ENCODE data around the gene RNASEL. TPM values are rescaled to one million over a fixed set of nuclear protein-coding genes. Genes with fewer than 3 reads are reported as not detected.

The RNASEL gene
- total and polyA plus RNA-seq, 2 donors (not counting 1 experiment from before 2014, with no cell fraction given) = 6.1 to 9.6 TPM

- Histone ChIP-seq H3K9me3 (ENCODE audit: control insufficient read depth, insufficient read depth, low read depth, low read length) (no peaks in the 10 kb centered on the region), H3K27me3 (ENCODE audit: control insufficient read depth, insufficient read depth, low read length) (peaks cover 1% of the 10 kb centered on the region), H3K9ac (ENCODE audit: insufficient read depth, low read length) (no peak overlapping the region), H3K4me1 (ENCODE audit: control insufficient read depth, extremely low read depth, insufficient read depth, low read length) (no peaks in the 10 kb centered on the region), H3K36me3 (ENCODE audit: control insufficient read depth, insufficient read depth, low read length) (no peaks in the 10 kb centered on the region), H2AFZ (ENCODE audit: low read length) (no peak overlapping the region), H3K4me2 (ENCODE audit: extremely low read depth, insufficient read depth, low read length) (no peak overlapping the region), H4K20me1 (ENCODE audit: control insufficient read depth, extremely low read depth, insufficient read depth, low read length) (no peaks in the 10 kb centered on the region), H3K4me3 (replicated peaks in 1 of 4; ENCODE audit: control extremely low read depth in 1 of 4, insufficient read depth in 1 of 4, low read depth in 3 of 4, low read length in 4 of 4) (no peak overlapping the region), H3K27ac (ENCODE audit: insufficient read depth, low read length) (no peak overlapping the region), H3K79me2 (ENCODE audit: control insufficient read depth, insufficient read depth, low read length) (no peaks in the 10 kb centered on the region)
- TF ChIP-seq EZH2 (IDR thresholded peaks at IDR 0.05; ENCODE audit: low read length, missing control alignments) = no peak
- TF ChIP-seq CTCF (conservative IDR thresholded peaks at IDR 0.05 in 1 of 2, IDR thresholded peaks at IDR 0.05 in 1 of 2; ENCODE audit: low read depth in 1 of 2, low read length in 2 of 2) = no peak
- no peak for DNase-seq (ENCODE audit: low read depth in 2 of 2)
These were observed 37.5 kb upstream of the RNASEL start for GRCh38 chr1:182626527-182626926.

GRCh38 chr1:182625719-182626504, 36.9 kb upstream of the RNASEL start:
- Histone ChIP-seq H3K4me1 (ENCODE audit: control insufficient read depth, extremely low read depth, insufficient read depth, low read length) (no peaks in the 10 kb centered on the region), H3K4me3 (replicated peaks in 1 of 4; ENCODE audit: control extremely low read depth in 1 of 4, insufficient read depth in 1 of 4, low read depth in 3 of 4, low read length in 4 of 4) (no peak overlapping the region), H3K9ac (ENCODE audit: insufficient read depth, low read length) (no peak overlapping the region), H2AFZ (ENCODE audit: low read length) (no peak overlapping the region), H3K27ac (ENCODE audit: insufficient read depth, low read length) (no peak overlapping the region), H3K36me3 (ENCODE audit: control insufficient read depth, insufficient read depth, low read length) (no peaks in the 10 kb centered on the region), H3K9me3 (ENCODE audit: control insufficient read depth, insufficient read depth, low read depth, low read length) (no peaks in the 10 kb centered on the region), H3K4me2 (ENCODE audit: extremely low read depth, insufficient read depth, low read length) (no peak overlapping the region), H4K20me1 (ENCODE audit: control insufficient read depth, extremely low read depth, insufficient read depth, low read length) (no peaks in the 10 kb centered on the region), H3K27me3 (ENCODE audit: control insufficient read depth, insufficient read depth, low read length) (peaks cover 3% of the 10 kb centered on the region), H3K79me2 (ENCODE audit: control insufficient read depth, insufficient read depth, low read length) (no peaks in the 10 kb centered on the region)
- DNase-seq (ENCODE audit: low read depth in 2 of 2) = no peak
- TF ChIP-seq CTCF (conservative IDR thresholded peaks at IDR 0.05 in 1 of 2, IDR thresholded peaks at IDR 0.05 in 1 of 2; ENCODE audit: low read depth in 1 of 2, low read length in 2 of 2) (no peak), EZH2 (IDR thresholded peaks at IDR 0.05; ENCODE audit: low read length, missing control alignments) (no peak)

GRCh38 chr1:182625024-182625423, 36.0 kb upstream of the RNASEL start:
- H3K27ac ChIP-seq (ENCODE audit: insufficient read depth, low read length) = no peak overlapping the region
- TF ChIP-seq CTCF (conservative IDR thresholded peaks at IDR 0.05 in 1 of 2, IDR thresholded peaks at IDR 0.05 in 1 of 2; ENCODE audit: low read depth in 1 of 2, low read length in 2 of 2) (no peak), EZH2 (IDR thresholded peaks at IDR 0.05; ENCODE audit: low read length, missing control alignments) (no peak)
- no peaks in the 10 kb centered on the region for H3K9me3 ChIP-seq (ENCODE audit: control insufficient read depth, insufficient read depth, low read depth, low read length)

More at GRCh38 chr1:182625024-182625423, 36.0 kb upstream of the RNASEL start:
- Histone ChIP-seq H3K79me2 (ENCODE audit: control insufficient read depth, insufficient read depth, low read length) (no peaks in the 10 kb centered on the region), H3K4me2 (ENCODE audit: extremely low read depth, insufficient read depth, low read length) (no peak overlapping the region), H3K4me3 (replicated peaks in 1 of 4; ENCODE audit: control extremely low read depth in 1 of 4, insufficient read depth in 1 of 4, low read depth in 3 of 4, low read length in 4 of 4) (no peak overlapping the region), H2AFZ (ENCODE audit: low read length) (no peak overlapping the region), H3K9ac (ENCODE audit: insufficient read depth, low read length) (no peak overlapping the region), H3K4me1 (ENCODE audit: control insufficient read depth, extremely low read depth, insufficient read depth, low read length) (no peaks in the 10 kb centered on the region), H3K36me3 (ENCODE audit: control insufficient read depth, insufficient read depth, low read length) (no peaks in the 10 kb centered on the region), H4K20me1 (ENCODE audit: control insufficient read depth, extremely low read depth, insufficient read depth, low read length) (no peaks in the 10 kb centered on the region), H3K27me3 (ENCODE audit: control insufficient read depth, insufficient read depth, low read length) (peaks cover 3% of the 10 kb centered on the region)
- no peak for DNase-seq (ENCODE audit: low read depth in 2 of 2)

Data from fibroblast of lung (primary cell).